PC-9 (cell line): ENCODE data around the gene BTG4.

Experiments used
- EZH2 ChIP-seq: fragments of 200-600 bp; sonication (generic); IDR thresholded peaks from 2 replicates; pipeline ENCODE4 v1.8.0; 2017; ENCODE audit warnings: antibody characterized with exemption, low read depth
- TF ChIP-seq, protein P1 (sequence below): fragments of 200-600 bp; sonication (generic); conservative IDR thresholded peaks from 2 replicates; pipeline ENCODE4 v1.6.1; 2017; ENCODE audit warnings: mixed run types, antibody characterized with exemption, mild to moderate bottlenecking, moderate library complexity

DNA sequence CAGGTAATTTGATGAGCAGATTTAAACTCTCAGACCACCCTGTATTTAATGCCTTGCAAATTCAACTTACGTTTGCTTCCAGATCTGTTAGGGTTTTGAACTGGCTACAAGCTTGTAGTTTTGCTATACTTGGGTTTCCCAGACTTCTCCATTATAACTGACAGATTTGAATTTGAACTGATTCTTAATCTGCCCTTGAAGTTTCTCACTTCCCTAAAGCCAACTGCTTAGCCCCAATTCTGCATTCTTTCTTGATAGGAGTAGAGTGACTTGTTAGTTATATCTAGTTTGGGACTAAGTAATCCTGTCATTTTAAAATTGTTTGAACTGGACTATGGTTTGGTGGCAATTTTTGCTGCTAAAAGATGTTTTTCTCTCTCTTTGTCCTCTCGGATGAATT is 38.1 kb upstream of the BTG4 start:
- TF ChIP-seq, protein P1, sequence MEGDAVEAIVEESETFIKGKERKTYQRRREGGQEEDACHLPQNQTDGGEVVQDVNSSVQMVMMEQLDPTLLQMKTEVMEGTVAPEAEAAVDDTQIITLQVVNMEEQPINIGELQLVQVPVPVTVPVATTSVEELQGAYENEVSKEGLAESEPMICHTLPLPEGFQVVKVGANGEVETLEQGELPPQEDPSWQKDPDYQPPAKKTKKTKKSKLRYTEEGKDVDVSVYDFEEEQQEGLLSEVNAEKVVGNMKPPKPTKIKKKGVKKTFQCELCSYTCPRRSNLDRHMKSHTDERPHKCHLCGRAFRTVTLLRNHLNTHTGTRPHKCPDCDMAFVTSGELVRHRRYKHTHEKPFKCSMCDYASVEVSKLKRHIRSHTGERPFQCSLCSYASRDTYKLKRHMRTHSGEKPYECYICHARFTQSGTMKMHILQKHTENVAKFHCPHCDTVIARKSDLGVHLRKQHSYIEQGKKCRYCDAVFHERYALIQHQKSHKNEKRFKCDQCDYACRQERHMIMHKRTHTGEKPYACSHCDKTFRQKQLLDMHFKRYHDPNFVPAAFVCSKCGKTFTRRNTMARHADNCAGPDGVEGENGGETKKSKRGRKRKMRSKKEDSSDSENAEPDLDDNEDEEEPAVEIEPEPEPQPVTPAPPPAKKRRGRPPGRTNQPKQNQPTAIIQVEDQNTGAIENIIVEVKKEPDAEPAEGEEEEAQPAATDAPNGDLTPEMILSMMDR = no peak
- no peak for TF ChIP-seq EZH2
